NCI-H82 treated with DMSO at 0.1 percent for 48 hours (cell line): ENCODE results near the gene NCAPG2.

ENCODE experiments used
- DNase-seq: peaks from one replicate; lab custom pipeline; 2025; ENCODE audit not compliant: unreplicated experiment; lab: John Stamatoyannopoulos, UW

NCAPG2 gene

GRCh38 chr7:158704524-158705233 lies at the start of gene NCAPG2:
NCAPG2 (minus strand) TSS chr7:158704804; CDS start chr7:158701899, 2,905 bp downstream.
- peak; percentile 91 for DNase-seq

- no peak for DNase-seq
Observed at GRCh38 chr7:158753900-158754299, 49.3 kb upstream of the NCAPG2 start.

GRCh38 chr7:158751751-158752150 lies 47.1 kb upstream of the NCAPG2 start:
- DNase-seq: no peak

- DNase-seq: no peak
Observed at GRCh38 chr7:158751199-158751598, 46.6 kb upstream of the NCAPG2 start.

- DNase-seq: no peak
Observed at GRCh38 chr7:158750702-158751101, 46.1 kb upstream of the NCAPG2 start.

- no peak for DNase-seq
Observed at GRCh38 chr7:158749396-158749795, 44.8 kb upstream of the NCAPG2 start.

GRCh38 chr7:158748335-158748734 lies 43.7 kb upstream of the NCAPG2 start:
- DNase-seq: no peak

GRCh38 chr7:158747408-158747807 lies 42.8 kb upstream of the NCAPG2 start:
- no peak for DNase-seq

GRCh38 chr7:158746957-158747356 lies 42.4 kb upstream of the NCAPG2 start:
- no peak for DNase-seq

GRCh38 chr7:158745057-158745715 lies 40.6 kb upstream of the NCAPG2 start:
- no peak for DNase-seq

- no peak for DNase-seq
Observed at GRCh38 chr7:158744070-158744469, 39.5 kb upstream of the NCAPG2 start.

GRCh38 chr7:158743219-158743618 lies 38.6 kb upstream of the NCAPG2 start:
- no peak for DNase-seq

- no peak for DNase-seq
Observed at GRCh38 chr7:158742065-158742821, 37.6 kb upstream of the NCAPG2 start.

- no peak for DNase-seq
Observed at GRCh38 chr7:158741294-158741666, 36.7 kb upstream of the NCAPG2 start.

GRCh38 chr7:158740657-158741293 lies 36.2 kb upstream of the NCAPG2 start:
- no peak for DNase-seq

GRCh38 chr7:158740013-158740656 lies 35.5 kb upstream of the NCAPG2 start:
- no peak for DNase-seq

GRCh38 chr7:158738841-158739240 lies 34.2 kb upstream of the NCAPG2 start:
- DNase-seq: no peak

- DNase-seq: no peak
Observed at GRCh38 chr7:158737064-158737695, 32.6 kb upstream of the NCAPG2 start.

- DNase-seq: no peak
Observed at GRCh38 chr7:158735935-158736334, 31.3 kb upstream of the NCAPG2 start.

GRCh38 chr7:158734861-158735260 lies 30.3 kb upstream of the NCAPG2 start:
- no peak for DNase-seq
